ENCODE measurements around the gene FOXA2.
"Not testable (repeated sequence)": the region's sequence is repeated elsewhere in the genome, so short reads cannot be mapped to it uniquely, and the experiment has no call there.

The FOXA2 gene

DNA sequence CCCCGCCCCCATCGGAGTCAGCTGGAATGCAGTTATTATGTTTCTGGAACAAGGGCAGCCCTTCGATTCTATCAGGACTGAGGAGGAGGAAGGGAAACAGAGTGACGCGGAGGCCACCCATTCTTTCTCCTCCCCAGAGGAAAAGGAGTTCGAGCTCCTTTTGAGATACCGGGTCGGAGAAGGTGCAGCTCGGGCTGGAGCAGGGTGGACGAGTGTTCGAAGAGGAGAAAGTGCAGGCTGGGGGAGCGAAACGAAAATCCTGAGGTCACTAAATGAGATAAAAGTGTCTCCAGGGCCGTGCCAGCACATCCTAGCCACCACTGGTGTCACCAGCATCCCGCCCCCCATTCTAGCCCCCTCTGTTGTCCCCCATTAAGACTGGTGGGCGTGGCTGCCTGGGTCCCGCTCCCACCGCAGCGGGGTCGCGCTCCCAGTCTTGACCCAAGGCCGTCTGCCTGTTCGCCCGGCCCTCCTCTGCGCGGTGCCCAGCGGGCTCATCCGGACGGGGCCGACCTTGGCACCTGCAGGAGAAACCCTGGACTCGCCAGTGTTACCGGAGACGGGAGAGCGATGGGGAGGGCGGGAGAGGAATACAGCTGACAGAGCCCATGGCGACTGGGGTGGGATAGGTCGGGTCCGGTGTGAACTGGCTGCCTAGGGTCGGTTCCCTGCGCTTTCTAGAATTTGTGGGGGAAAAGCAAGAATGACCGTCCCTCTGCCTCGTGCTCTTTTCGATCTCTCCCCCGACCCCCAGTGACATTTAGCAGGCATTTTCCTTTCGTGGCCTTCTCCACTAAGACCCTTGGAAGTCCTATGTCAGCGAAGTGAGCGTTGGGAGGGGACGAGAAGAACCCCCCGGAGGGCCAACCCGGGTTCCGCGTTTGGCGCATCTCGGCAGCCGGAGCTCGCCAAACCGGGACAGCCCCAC is 16.2 kb downstream of the FOXA2 start:
- DNase-seq (ENCODE audit: low spot score), result no peak

DNA sequence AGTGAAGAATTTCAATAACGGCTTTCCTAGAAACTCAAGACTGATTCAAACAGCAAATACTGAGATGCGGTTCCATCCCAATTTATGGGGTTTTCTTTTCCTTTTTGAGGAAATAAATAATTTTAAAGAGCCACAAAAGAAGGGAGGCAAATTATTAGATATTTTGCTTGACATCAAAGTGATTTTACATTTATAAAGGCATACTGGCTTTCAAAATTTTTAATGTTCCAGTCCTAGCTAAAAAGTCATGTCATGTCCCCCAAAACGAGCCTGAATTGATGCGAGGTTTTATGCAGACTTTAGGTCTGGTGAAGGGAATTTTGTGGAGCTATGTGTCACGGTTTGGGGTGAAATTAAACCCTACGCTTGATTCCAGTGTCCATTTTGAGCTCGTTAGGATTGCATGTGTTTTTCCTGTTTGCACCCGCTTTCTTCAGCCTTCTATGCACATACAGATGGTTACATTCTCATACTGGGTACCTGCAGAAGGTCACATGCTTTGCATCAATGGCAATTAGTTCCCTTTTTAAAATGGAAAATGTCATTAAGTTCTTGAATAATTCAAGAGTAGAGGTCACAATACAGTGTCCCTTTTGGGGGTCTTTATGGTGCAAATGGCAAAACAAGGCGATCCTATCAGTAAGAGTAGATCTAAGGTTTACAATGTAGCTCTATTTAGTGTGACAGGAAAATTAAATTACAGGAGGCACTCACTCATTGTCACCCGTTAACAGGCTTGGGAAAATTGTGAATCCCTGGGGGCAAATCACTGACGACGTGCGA is 17.3 kb downstream of the FOXA2 start:
- no peak for DNase-seq (ENCODE audit: low spot score)

DNA sequence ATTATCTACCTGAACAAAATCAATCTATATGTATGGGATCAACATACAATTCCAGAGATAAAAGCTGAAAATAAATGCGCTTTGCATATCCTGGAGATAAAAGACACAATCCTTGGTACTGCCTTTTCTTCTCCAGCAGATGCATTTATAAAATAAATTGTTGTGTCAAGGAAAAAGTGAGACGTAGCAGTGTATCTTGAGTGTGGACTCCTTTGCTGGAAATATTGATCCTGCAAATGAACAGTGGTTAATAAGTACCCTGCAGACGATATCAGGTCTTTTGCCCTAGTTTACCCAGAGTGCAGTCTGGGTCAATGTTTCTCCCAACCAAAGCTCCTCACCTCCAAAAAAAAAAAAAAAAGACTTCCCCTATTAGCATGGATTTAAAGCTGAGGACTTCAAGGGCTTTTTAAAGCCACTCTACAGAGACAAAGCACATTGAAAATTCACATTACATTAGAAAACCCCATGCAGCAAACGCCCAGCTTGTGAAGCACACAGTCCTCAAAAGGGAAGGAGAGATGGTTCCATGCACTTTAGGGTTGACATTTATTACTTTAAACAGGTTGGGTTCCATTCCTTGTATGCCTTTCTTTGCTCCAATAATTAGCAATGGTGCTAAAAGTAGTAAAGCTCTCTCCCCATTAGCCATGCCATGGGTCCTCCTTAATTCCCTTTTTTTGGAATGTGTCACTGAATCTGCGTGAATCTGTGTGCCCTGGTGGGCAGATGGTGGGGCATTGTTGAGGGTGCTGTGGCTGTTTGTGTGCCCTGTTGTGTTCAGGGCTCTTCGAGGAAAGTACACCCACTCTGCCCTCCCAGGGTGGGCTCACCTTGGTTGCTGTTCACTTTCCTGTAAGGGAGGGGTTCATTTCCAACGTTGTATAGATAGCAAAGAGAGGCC is 21.1 kb downstream of the FOXA2 start:
- DNase-seq (ENCODE audit: low spot score), result no peak

DNA sequence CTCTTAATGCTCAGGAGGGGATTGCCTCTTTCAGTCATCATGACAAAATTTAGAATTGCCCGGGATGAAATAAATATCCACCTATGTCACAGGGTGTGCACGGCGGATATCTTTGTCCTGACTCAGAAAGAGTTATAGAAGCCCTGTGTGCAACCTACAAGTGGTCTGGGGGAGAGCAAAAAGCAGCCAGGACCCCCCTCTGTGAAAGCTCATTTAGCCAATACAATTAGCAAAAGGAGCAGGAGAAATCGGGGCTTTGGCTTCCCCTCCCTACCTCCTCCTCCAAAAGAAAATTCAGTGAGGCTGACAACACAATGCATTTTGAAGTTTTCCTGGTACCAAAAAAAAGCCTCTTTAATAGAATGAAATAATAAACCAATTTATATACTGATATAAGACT is 21.8 kb downstream of the FOXA2 start:
- DNase-seq (ENCODE audit: low spot score), result no peak

DNA sequence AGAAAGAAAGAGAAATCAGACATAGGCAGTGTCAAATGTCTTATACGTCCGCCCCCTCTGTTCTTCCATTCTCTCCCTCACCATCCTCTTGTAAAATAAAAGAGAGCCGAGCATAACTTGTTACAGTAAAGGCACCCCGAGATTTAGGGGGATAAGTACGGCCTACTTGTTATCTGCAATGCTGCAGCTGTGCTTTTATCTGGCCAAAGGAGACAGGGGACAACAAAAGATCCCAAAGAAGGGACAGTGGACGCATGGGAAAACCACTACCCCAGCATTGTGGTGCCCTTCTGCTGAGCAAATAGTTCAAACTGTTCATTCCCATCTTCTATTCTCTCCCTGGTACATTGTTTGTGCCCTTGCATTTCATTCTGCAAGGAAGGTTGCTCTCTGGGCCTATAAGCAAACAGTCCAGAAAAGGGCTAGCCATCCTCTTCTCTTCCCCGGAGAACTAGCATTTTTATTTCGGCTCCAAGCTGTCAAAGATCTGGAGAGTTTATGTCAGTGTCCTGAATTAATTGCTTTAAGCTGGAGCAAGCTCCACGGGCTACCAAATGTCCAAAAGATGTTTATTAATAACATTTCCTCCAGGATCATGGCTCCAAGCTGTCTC is 22.3 kb downstream of the FOXA2 start:
- DNase-seq (ENCODE audit: low spot score), result no peak

DNA sequence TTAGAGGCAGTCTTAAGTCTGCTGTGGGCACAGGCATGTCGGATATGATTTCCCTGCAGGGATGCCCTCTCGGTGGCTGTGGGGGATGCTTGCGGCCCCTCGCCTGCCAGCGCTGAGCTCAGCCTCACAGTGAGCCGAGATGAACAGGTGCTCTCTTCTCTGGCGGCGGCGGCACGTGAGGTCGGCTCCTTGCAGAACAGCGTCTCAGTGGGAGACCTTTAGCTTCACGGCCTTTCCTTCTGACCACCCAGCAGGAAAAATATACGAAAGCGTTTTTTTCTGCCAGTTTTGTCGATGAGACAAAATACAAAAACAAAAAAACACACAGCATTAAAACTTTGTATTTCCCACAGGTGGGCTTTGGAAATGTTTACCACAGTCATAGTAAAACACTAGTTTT is 23.6 kb downstream of the FOXA2 start:
- no peak for DNase-seq (ENCODE audit: low spot score)

DNA sequence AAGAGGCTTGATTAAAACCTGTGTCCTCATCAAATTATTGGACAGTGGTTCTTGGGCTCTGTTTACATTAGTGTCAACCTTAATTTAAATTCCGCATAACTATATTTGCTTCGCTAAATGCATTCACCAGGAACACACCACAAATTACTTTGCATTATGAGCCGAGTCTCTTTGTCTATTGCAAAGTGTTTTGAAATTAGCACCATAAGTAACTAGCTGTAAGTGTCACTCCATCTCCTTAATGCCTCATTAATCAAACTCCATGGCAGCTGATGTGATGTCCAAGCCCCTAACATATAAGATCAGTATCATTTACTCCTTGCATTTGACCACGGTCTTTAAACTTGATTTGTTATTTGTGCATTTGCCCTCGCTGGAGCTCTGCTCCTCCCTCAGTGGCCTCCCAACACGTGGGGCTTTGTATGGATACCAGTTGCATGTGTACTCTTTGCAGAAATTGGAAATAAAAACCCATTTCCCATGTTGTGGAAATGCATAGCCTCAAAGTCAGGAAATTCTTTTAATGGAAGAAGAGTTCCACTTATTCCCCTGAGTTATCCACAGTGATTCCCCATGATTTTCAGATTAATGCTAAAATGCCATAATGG is 24.6 kb downstream of the FOXA2 start:
- DNase-seq (ENCODE audit: low spot score), result no peak

DNA sequence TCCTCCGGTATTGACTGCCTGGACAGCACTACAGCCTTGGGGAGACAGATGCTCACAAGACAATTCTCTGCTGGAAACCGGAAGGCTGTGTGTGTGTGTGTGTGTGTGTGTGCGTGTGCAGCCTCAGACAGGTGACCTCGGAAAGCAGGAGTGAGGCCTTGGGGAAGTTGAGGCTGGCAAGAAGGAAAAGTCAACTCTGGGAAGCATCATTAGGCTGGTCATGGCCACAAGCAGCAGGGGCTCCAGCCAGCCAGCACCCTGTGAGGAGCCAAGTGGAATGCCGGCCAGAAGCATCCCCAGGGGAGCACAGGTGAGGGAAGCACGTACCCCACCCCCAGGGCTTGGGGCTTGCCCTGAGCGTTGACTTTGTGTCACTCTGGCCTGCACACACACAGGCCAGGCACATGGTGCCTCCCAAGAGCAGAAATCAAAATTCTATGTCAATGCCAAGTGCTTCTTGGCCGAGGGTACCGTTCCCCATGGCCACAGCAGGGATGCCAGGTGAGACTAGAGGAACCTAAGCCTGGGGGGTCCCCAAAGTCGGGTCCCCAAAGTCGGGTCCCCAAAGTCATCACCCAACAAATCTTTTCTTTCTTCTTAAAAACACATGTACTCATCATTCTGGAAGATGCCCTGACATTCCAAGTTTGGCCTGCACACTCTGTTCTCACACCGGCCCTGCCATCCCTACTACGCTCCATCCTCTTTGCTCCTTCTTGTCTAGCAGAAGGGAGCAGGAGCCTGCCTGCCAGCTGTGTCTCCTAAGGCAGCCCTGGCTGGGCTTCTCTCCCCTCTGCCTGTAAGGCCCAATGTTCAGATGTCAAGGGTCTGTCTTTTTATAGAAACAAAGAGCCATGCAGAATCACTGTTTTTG is 26.7 kb downstream of the FOXA2 start:
- no peak for DNase-seq (ENCODE audit: low spot score)

DNA sequence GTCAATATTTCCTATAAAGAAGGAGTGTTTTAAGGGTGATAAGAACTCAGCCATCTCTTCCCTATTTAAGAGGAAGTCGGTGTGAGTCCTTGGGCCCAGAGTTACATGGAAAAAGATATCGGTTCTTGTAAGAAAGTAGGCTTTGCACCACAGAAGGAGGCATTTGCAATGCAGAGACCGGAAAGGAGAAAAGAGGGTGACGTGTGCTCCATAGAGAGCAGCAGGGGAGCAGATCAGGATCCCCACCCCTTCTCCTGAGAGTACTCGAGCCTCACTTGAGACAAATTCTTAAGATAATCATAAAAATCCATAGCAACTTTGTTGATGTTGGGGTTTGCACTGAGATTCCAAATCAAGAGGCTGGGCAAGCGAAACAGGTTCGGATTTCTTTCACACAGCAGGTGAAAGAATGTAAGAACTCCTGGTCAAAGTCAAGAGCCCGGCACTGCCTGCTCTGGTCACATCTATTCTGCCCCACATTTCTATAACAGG is 27.8 kb downstream of the FOXA2 start:
- DNase-seq (ENCODE audit: low spot score), result no peak

DNA sequence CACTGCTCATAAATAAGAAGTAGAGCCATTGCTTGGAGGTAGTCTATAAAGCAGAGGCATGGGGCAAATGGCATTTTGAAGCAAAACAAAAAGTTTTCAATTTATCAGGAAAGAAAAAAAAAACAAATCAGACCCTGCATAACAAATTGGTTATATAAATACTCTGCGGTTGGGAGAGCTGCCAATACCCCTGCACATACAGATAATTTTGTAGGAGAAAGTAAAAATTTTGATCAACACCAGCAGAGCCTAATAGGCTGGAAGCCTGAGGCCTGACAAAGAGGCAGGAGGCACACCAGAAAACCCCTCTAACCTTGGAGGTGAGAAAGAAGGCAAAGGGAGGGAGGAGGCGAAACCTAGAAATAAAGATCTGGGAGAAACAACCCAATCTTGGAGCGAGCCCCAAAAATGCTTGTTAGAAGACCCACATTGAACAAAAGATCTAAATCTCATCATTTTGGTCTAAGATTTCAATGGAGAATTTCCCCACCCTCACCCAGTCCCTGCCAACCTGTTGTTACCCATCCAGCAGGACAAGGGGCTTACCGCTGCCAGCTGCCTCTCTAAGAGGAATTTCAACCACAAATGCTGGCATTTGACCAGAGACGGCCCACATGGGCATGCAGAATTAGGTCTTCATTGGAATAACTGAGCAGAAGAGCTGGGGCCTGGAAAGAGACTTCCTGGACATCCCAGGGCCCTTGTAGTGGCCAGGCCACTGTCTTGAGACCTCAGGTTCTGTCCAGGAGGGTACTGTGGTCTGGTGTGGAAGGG is 28.4 kb downstream of the FOXA2 start:
- no peak for DNase-seq (ENCODE audit: low spot score)

DNA sequence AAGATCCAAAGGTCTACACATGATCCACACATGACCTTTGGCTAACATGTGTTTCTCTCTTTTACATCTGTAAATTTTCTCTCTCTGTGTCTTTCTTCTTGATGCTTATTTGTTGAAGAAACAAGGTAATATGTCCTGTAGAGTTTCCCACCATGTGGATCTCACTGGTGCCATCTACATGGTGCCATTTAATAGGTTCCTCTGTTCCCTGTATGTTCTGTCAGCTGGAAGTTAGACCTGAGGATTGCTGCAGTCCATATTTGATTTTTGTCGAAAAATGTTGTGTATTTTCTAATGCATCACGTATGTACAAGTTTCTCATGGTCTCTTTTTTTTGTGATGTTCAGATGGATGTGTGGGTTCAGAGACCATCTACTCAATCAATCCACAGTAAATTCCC is 30.0 kb downstream of the FOXA2 start:
- DNase-seq (ENCODE audit: low spot score), result no peak

DNA sequence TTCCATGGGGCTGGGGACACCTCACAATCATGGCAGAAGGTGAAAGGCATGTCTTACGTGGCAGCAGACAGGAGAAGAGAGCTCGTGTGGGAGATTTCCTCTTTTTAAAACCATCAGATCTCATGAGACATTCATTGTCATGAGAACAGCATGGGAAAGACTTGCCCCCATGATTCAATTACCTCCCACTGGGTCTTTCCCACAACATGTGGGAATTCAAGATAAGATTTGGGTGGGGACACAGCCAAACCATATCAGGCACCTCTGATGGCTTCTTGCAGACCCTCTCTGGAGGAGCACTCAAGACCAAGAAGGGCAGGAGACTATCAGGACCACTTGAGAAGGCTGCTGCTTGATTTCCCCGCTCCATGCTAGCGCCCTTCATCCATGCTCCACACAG is 33.9 kb downstream of the FOXA2 start:
- DNase-seq (ENCODE audit: low spot score), result not testable (repeated sequence)

DNA sequence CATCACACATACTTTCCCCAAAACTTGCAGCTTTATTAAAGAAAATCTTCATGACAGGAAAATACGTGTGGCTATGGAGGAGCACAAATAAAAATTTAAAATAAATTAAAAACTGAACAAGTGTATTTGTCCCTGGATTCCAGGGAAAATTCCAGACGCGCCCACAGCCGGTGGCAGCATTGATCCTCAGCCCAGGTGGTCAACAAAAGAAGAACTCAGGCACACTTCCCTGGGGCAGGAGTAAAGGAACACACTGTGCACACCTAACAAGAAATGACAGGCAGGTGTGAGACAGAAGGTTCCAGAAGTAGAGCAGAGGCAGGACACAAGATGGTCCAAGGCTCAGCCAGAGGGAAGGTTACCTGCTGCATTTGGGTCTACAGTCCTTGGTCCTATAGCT is 36.3 kb downstream of the FOXA2 start:
- no peak for DNase-seq (ENCODE audit: low spot score)

DNA sequence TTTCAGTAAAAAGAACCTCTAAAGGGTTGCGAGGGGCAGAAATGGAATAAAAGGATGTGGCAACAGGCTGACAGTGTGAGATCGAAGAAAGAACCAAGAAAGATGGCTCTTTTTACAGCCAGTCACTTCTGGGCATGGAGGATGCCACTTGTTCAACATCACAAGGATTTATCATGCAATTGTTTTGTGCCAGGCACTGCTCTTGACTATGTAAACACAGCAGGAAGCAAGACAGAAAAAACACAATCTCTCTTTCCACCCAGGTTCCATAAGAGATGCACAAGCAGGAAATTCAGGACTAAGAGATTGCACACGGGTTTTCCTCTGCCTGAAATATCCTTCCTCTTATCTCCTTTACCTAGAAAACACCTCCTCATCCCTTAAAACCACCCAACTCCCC is 38.0 kb downstream of the FOXA2 start:
- no peak for DNase-seq (ENCODE audit: low spot score)

DNA sequence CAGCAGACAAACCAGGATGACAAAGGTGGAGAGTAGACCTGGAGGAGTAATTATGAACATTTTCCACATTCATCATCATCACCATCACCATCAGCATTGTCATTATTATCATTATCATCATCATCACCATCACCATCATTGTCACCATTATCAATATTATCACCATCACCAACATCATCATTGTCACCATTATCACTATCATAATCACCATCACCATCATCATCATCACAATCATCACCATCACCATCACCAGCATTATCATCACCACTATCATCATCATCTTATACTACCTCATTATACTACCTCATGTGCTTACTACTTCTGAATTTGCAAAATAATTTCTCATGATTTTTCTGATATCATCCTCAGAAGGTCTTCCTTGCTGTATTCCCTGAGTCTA is 39.3 kb downstream of the FOXA2 start:
- no peak for DNase-seq (ENCODE audit: low spot score)

DNA sequence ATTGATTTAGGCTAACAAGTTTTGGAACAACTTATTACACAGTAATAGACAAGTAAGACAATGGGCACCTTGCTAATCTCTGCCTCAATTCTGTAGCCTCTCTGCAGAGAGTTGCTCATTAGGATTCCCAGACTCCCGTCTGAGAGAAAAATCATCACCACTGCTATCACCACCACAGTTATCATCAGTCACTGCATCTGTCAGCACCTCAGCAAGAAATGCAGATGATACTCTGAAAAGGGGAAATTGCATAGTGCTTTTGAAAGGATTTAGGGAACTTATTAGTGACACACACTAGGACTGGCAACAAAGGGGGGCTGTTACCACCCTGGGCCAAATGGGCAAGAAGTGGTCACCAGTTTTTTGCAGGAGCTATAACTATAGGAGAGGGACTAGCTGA is 39.9 kb downstream of the FOXA2 start:
- DNase-seq (ENCODE audit: low spot score), result no peak

DNA sequence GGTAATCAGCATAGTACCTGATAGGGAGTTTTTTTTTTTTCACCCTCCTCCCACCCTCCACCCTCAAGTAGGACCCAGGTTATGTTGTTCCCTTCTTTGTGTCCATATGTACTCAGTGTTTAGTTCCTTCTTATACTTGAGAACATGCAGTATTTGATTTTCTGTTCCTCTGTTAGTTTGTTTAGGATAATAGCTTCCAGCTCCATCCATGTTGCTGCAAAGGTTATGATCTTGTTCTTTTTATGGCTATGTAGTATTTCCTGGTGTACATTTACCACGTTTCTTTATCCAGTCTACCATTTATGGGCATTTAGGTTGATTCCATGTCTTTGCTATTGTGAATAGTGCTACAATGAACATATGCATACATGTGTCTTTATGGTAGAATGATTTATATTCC is 41.9 kb downstream of the FOXA2 start:
- DNase-seq (ENCODE audit: low spot score), result no peak

DNA sequence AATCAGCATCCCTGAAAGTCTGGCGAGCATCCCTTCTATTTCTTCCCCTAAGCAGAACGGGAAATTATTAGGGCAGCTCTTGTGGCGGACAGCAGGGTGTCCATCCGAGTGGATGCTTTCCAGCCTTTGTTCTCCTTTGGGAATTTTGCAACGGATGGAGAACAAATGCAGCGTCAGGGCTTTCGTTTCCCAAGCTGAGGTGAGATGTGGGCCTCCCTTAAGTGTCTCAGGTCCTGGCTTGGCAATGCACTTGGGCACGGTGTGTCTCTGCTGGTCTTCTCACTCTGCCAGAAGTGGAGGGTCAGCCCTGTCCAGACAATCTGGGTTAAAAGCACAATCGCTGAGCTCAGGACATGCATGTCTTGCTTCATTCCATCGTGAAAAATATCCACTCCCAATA is 43.5 kb downstream of the FOXA2 start:
- DNase-seq (ENCODE audit: low spot score), result no peak

DNA sequence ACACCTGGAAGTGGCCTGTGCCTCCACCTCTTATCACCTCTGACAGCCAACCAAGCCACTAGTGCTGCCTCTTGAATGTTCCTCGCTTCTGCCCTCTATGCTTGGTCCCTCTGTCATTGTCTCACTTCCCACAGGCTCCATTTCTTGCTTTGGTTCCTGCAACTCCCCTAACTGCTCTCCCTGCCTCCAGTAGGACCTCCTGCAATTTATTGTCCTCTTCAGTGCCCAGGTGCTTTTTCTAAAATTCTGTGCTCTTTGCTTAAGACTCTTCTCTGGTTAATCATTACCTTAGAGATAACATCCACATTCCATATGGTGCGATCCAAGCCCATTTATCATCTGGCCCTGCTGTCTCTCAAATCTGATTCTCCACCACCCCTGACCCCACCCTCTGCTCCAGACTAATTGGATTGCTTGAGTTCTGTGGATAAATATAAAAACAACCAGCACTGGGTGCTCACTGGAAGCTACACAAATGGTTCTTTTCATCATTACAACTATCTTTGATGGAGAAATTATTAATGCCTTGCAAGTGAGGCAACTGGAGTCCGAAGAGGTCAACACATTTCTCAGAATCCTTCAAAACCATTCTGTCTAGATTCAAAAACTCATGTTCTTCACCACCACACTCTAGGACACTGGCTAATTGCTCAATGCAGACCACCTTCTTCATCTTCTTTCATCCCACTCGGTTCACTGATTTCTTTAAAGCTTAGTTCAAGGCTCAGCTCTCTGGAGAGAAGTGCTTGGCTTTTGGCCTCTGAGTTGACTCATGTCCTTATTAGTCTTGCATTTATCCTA is 47.2 kb downstream of the FOXA2 start:
- DNase-seq (ENCODE audit: low spot score), result no peak

All from kidney capillary endothelial cell (primary cell).